IMR-90 (cell line): Measurements from ENCODE around the gene MRC2. TPM values are rescaled to one million over a fixed set of nuclear protein-coding genes. Genes with fewer than 3 reads are reported as not detected.
A peak's percentile ranks its signal among the peaks of the same experiment; 100 is the strongest.

ENCODE experiments used
- ATAC-seq: fragments of 200-7000 bp; cut with Tn5 transposase; 2 replicates; pipeline ENCODE4 v1.9.1; 2020; ENCODE audit warnings: low read depth, mild to moderate bottlenecking, moderate library complexity
- BruUV-seq: library from RNA; stranded (reverse); fragments of 400-500 nt; replicated peaks from 2 replicates; lab custom pipeline; 2021; lab: Mats Ljungman, UMichigan
- CTCF ChIA-PET: fragments of 300-600 bp; formaldehyde crosslinking; extraction: SDS; loops from one replicate; lab custom pipeline; 2021; ENCODE audit warnings: antibody characterized with exemption; lab: Yijun Ruan, JAX
- POLR2A ChIA-PET: fragments of 300-600 bp; sonication (Branson Sonifier 250); formaldehyde crosslinking; loops from one replicate; lab custom pipeline; 2022; ENCODE audit warnings: antibody characterized with exemption; ENCODE audit not compliant: unreplicated experiment; lab: Charles Lee
- DNase-seq: peaks from one replicate; pipeline ENCODE4 v3.0.0; 2013
- H2AFZ ChIP-seq: replicated peaks from 2 replicates; pipeline ENCODE3; 2013; ENCODE audit warnings: low read length, mild to moderate bottlenecking; ENCODE audit not compliant: poor library complexity
- H2AK5ac ChIP-seq: 2 replicates; pipeline ENCODE4 v1.6.1; 2013; ENCODE audit warnings: low read depth, low read length, inconsistent platforms
- H2AK9ac ChIP-seq: replicated peaks from 2 replicates; pipeline ENCODE3; 2013; ENCODE audit warnings: mild to moderate bottlenecking, low read depth, low read length, moderate library complexity; ENCODE audit not compliant: poor library complexity
- H2BK120ac ChIP-seq: 2 replicates; pipeline ENCODE4 v1.6.1; 2013; ENCODE audit warnings: low read depth, low read length, inconsistent platforms
- H2BK15ac ChIP-seq: 3 replicates; pipeline ENCODE4 v1.6.1; 2013; ENCODE audit warnings: low read depth, low read length, inconsistent platforms
- H2BK20ac ChIP-seq: 2 replicates; pipeline ENCODE4 v1.6.1; 2013; ENCODE audit warnings: low read depth, mild to moderate bottlenecking, inconsistent platforms, low read length, moderate library complexity
- H2BK5ac ChIP-seq: 2 replicates; pipeline ENCODE4 v1.6.1; 2013; ENCODE audit warnings: mild to moderate bottlenecking, low read depth, low read length, inconsistent platforms; ENCODE audit not compliant: poor library complexity, severe bottlenecking
- H3K14ac ChIP-seq: replicated peaks from 2 replicates; pipeline ENCODE4 v1.6.1; 2013; ENCODE audit warnings: low read depth, low read length, inconsistent platforms
- H3K18ac ChIP-seq: 2 replicates; pipeline ENCODE4 v1.6.1; 2013; ENCODE audit warnings: low read depth, low read length, control low read depth
- H3K23ac ChIP-seq: 2 replicates; pipeline ENCODE4 v1.6.1; 2013; ENCODE audit warnings: low read depth, low read length, inconsistent platforms
- H3K27ac ChIP-seq: 2 replicates; pipeline ENCODE4 v1.5.1; 2013; ENCODE audit warnings: mild to moderate bottlenecking, control low read depth, low read length; ENCODE audit not compliant: insufficient read depth
- H3K27me3 ChIP-seq: 2 replicates; pipeline ENCODE4 v1.6.1; 2013; ENCODE audit warnings: low read length; ENCODE audit not compliant: control insufficient read depth, insufficient read depth
- H3K36me3 ChIP-seq: 2 replicates; pipeline ENCODE4 v1.6.1; 2013; ENCODE audit warnings: low read length, mixed read lengths; ENCODE audit not compliant: control insufficient read depth, insufficient read depth
- H3K4ac ChIP-seq: 2 replicates; pipeline ENCODE4 v1.6.1; 2013; ENCODE audit warnings: low read depth, low read length, inconsistent platforms
- H3K4me1 ChIP-seq: 2 replicates; pipeline ENCODE4 v1.6.1; 2013; ENCODE audit warnings: low read length, mixed read lengths; ENCODE audit not compliant: control insufficient read depth, insufficient read depth
- H3K4me2 ChIP-seq: 2 replicates; pipeline ENCODE4 v1.6.1; 2013; ENCODE audit warnings: low read depth, mild to moderate bottlenecking, control low read depth, low read length, moderate library complexity
- H3K4me3 ChIP-seq: 2 replicates; pipeline ENCODE4 v1.5.1; 2013; ENCODE audit warnings: low read depth, mild to moderate bottlenecking, control low read depth, low read length, moderate library complexity; ENCODE audit not compliant: insufficient read depth
- H3K56ac ChIP-seq: 2 replicates; pipeline ENCODE4 v1.6.1; 2013; ENCODE audit warnings: low read length, inconsistent platforms; ENCODE audit not compliant: insufficient read depth; ENCODE audit errors: extremely low read depth
- H3K79me1 ChIP-seq, 2 experiments: 2 replicates each; pipeline ENCODE4 v1.6.1; 2013; ENCODE audit warnings: low read length in 2 of 2, inconsistent platforms in 1 of 2, low read depth in 1 of 2
- H3K9ac ChIP-seq: 2 replicates; pipeline ENCODE4 v1.6.1; 2013; ENCODE audit warnings: low read depth, low read length, control low read depth
- H3K9me1 ChIP-seq: 2 replicates; pipeline ENCODE4 v1.6.1; 2013; ENCODE audit warnings: low read length, inconsistent platforms; ENCODE audit not compliant: insufficient read depth
- H3K9me3 ChIP-seq: 2 replicates; pipeline ENCODE4 v1.6.1; 2013; ENCODE audit warnings: low read length; ENCODE audit not compliant: control insufficient read depth, insufficient read depth
- H4K20me1 ChIP-seq: 2 replicates; pipeline ENCODE4 v1.6.1; 2013; ENCODE audit warnings: low read length, inconsistent platforms; ENCODE audit not compliant: insufficient read depth
- H4K5ac ChIP-seq: 2 replicates; pipeline ENCODE4 v1.6.1; 2013; ENCODE audit warnings: mild to moderate bottlenecking, low read depth, low read length, control low read depth
- H4K8ac ChIP-seq, 2 experiments: 2 replicates each; pipeline ENCODE4 v1.6.1; 2013; ENCODE audit warnings: low read depth in 2 of 2, low read length in 2 of 2, control low read depth in 1 of 2, inconsistent platforms in 1 of 2
- H4K91ac ChIP-seq: 2 replicates; pipeline ENCODE4 v1.6.1; 2013; ENCODE audit warnings: low read depth, low read length, inconsistent platforms; ENCODE audit not compliant: insufficient read depth
- BHLHE40 ChIP-seq: fragments of 150-350 bp; IDR thresholded peaks from 2 replicates; pipeline ENCODE4 v1.6.1; 2016; ENCODE audit warnings: mild to moderate bottlenecking, low read depth, low read length
- ELK1 ChIP-seq: fragments of 150-350 bp; IDR thresholded peaks from 2 replicates; pipeline ENCODE4 v1.6.1; 2016; ENCODE audit warnings: low read depth, mild to moderate bottlenecking, low read length, moderate library complexity, borderline replicate concordance
- FOS ChIP-seq: fragments of 150-350 bp; IDR thresholded peaks from 2 replicates; pipeline ENCODE4 v1.6.1; 2016; ENCODE audit warnings: low read depth, low read length
- MXI1 ChIP-seq: IDR thresholded peaks from 2 replicates; pipeline ENCODE4 v1.6.1; 2012; ENCODE audit warnings: low read depth, mild to moderate bottlenecking, low read length, moderate library complexity, borderline replicate concordance
- NFE2L2 ChIP-seq: fragments of 150-350 bp; IDR thresholded peaks from 2 replicates; pipeline ENCODE4 v1.6.1; 2016; ENCODE audit warnings: low read depth, mild to moderate bottlenecking, low read length
- POLR2A ChIP-seq: IDR thresholded peaks from 2 replicates; pipeline ENCODE4 v1.6.1; 2012; ENCODE audit warnings: mild to moderate bottlenecking, low read depth, low read length
- RCOR1 ChIP-seq: IDR thresholded peaks from 2 replicates; pipeline ENCODE4 v1.6.1; 2012; ENCODE audit warnings: mild to moderate bottlenecking, low read length, improper control_type of control experiment; ENCODE audit not compliant: insufficient replicate concordance
- RFX5 ChIP-seq: IDR thresholded peaks from 2 replicates; pipeline ENCODE4 v1.8.0; 2012; ENCODE audit warnings: low read depth, mild to moderate bottlenecking, low read length, moderate library complexity
- USF2 ChIP-seq: fragments of 150-350 bp; IDR thresholded peaks from 2 replicates; pipeline ENCODE4 v1.6.1; 2017; ENCODE audit warnings: mild to moderate bottlenecking, antibody characterized with exemption, low read length, low read depth
- WGBS, 2 experiments: methylation state at CpG; one replicate each; pipeline versions ENCODE4 v1.1.5 to v1.1.7; 2013; ENCODE audit warnings: missing lambda C conversion rate in 2 of 2; ENCODE audit not compliant: insufficient read length in 1 of 2; ENCODE audit errors: extremely low coverage in 2 of 2; 5-methylcytosine and 5-hydroxymethylcytosine counted together
- dilution Hi-C: fragments of 300-500 bp; cut with HindIII; formaldehyde crosslinking; loops from one replicate; pipeline ENCODE4 v1.14.3; 2018; ENCODE audit warnings: low sequenced_read_pairs; ENCODE audit not compliant: unreplicated experiment
- in situ Hi-C: fragments of 300-500 bp; cut with MboI; formaldehyde crosslinking; loops from 3 replicates; pipeline ENCODE4 v1.14.3; 2019; ENCODE audit warnings: low sequenced_read_pairs, inconsistent platforms, mixed read lengths
- intact Hi-C: fragments of 100-400 bp; cut with micrococcal nuclease; formaldehyde crosslinking; loops from 2 replicates; pipeline ENCODE4 v1.10.0; 2022
- polyA plus RNA-seq, 3 experiments: library from polyadenylated mRNA; depleted of rRNA; stranded (reverse); fragments of >200 nt; gene quantifications; 2 replicates each; pipeline ENCODE4 v1.2.3, GENCODE V29; 2012; ENCODE audit warnings: low replicate concordance in 1 of 3
- total RNA-seq: library from RNA; depleted of rRNA; stranded (reverse); fragments of >200 nt; gene quantifications from 2 replicates; pipeline ENCODE4 v1.2.3, GENCODE V29; 2012

MRC2 gene
- total and polyA plus RNA-seq, 2 of the 4 experiments (the other 2 are of a cell fraction), result 39.3 to 137 TPM

GRCh38 chr17:62641153-62641552 lies 13.7 kb downstream of the MRC2 start:
- Histone ChIP-seq H3K9ac (no peak overlapping the region), H3K14ac (0 out of 2 replicates have a peak overlapping the region, but pooled peaks have one; percentile 33), H2BK20ac (no peak overlapping the region), H3K56ac (no peak overlapping the region), H2AK9ac (no peak overlapping the region), H3K4me3 (no peak overlapping the region), H3K23ac (no peak overlapping the region), H4K5ac (no peak overlapping the region), H2AK5ac (no peak overlapping the region), H3K79me1 (peaks cover 20 to 77% of the 10 kb centered on the region in 2 experiments), H4K20me1 (peaks cover 40% of the 10 kb centered on the region), H3K4ac (no peak overlapping the region), H4K8ac (no peak overlapping the region), H2BK5ac (no peak overlapping the region), H2BK120ac (no peak overlapping the region), H2AFZ (no peak overlapping the region), H3K9me1 (peaks cover 12% of the 10 kb centered on the region), H3K27me3 (no peaks in the 10 kb centered on the region), H4K91ac (no peak overlapping the region), H3K18ac (no peak overlapping the region), H3K36me3 (peaks cover 15% of the 10 kb centered on the region), H3K4me1 (peaks cover 11% of the 10 kb centered on the region), H3K9me3 (no peaks in the 10 kb centered on the region), H3K4me2 (no peak overlapping the region), H2BK15ac (no peak overlapping the region), H3K27ac (no peak overlapping the region)
- in situ Hi-C loops (no loop called here), dilution Hi-C loops (no loop called here), intact Hi-C loops (loop anchor here (1.0 kb wide), 1 partner anchor 34 kb away; no protein-coding TSS in a partner anchor)
- POLR2A ChIA-PET, result no interaction called here
- WGBS, 2 experiments, result 100% methylated on average over 1 of the region's 10 CpGs; no CpG with 5 or more reads in 1 of the 2 experiments
- no TSS peak for BruUV-seq
- ATAC-seq (no peak), DNase-seq (no peak)
- TF ChIP-seq RCOR1 (no peak), NFE2L2 (no peak), BHLHE40 (no peak), ELK1 (no peak), MXI1 (no peak), RFX5 (no peak), USF2 (no peak), POLR2A (no peak), FOS (no peak)
- CTCF ChIA-PET, result no interaction called here
